ENCODE measurements around the gene IMMP2L. TPM values are rescaled to one million over a fixed set of nuclear protein-coding genes. Genes with fewer than 3 reads are reported as not detected.

Gene IMMP2L
- total RNA-seq, 1 experiment from 2014 or later = 8.8 TPM

DNA sequence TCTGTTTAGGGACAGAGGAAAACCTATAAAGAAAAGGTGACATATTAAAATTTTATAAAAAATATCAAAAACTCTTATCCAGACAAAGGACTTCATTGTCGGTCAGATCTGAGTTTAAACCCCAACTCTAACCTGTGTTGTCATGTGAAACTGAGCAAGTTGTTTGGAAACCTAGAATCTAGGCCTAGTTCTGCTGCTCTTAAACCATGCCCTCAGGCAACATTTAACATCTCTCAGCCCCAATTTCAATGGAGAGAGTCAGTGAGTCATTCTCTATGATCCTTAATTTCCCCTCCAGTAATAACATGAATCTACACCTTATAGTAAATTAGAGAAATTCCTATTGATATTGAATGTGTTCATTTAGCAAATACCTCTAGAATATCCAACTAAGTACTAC is 192.3 kb downstream of the IMMP2L start:
- no peak for TF ChIP-seq TCF7L2 (IDR thresholded peaks at IDR 0.05; ENCODE audit: low read depth, low read length)
- TF ChIP-seq, protein P1, sequence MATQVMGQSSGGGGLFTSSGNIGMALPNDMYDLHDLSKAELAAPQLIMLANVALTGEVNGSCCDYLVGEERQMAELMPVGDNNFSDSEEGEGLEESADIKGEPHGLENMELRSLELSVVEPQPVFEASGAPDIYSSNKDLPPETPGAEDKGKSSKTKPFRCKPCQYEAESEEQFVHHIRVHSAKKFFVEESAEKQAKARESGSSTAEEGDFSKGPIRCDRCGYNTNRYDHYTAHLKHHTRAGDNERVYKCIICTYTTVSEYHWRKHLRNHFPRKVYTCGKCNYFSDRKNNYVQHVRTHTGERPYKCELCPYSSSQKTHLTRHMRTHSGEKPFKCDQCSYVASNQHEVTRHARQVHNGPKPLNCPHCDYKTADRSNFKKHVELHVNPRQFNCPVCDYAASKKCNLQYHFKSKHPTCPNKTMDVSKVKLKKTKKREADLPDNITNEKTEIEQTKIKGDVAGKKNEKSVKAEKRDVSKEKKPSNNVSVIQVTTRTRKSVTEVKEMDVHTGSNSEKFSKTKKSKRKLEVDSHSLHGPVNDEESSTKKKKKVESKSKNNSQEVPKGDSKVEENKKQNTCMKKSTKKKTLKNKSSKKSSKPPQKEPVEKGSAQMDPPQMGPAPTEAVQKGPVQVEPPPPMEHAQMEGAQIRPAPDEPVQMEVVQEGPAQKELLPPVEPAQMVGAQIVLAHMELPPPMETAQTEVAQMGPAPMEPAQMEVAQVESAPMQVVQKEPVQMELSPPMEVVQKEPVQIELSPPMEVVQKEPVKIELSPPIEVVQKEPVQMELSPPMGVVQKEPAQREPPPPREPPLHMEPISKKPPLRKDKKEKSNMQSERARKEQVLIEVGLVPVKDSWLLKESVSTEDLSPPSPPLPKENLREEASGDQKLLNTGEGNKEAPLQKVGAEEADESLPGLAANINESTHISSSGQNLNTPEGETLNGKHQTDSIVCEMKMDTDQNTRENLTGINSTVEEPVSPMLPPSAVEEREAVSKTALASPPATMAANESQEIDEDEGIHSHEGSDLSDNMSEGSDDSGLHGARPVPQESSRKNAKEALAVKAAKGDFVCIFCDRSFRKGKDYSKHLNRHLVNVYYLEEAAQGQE (IDR thresholded peaks at IDR 0.05; ENCODE audit: insufficient read depth in 1 of 2, low read depth in 2 of 2, low read length in 1 of 2) = no peak
- TF ChIP-seq SIN3A (IDR thresholded peaks at IDR 0.05; ENCODE audit: borderline replicate concordance, insufficient read depth, low read depth, low read length) = no peak
- TF ChIP-seq, protein P2, sequence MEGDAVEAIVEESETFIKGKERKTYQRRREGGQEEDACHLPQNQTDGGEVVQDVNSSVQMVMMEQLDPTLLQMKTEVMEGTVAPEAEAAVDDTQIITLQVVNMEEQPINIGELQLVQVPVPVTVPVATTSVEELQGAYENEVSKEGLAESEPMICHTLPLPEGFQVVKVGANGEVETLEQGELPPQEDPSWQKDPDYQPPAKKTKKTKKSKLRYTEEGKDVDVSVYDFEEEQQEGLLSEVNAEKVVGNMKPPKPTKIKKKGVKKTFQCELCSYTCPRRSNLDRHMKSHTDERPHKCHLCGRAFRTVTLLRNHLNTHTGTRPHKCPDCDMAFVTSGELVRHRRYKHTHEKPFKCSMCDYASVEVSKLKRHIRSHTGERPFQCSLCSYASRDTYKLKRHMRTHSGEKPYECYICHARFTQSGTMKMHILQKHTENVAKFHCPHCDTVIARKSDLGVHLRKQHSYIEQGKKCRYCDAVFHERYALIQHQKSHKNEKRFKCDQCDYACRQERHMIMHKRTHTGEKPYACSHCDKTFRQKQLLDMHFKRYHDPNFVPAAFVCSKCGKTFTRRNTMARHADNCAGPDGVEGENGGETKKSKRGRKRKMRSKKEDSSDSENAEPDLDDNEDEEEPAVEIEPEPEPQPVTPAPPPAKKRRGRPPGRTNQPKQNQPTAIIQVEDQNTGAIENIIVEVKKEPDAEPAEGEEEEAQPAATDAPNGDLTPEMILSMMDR (IDR thresholded peaks at IDR 0.05) = no peak
- TF ChIP-seq POLR2AphosphoS5 (IDR thresholded peaks at IDR 0.05; ENCODE audit: low read depth, low read length) = no peak
- ATAC-seq (no peak), DNase-seq (ENCODE audit: low read depth, low spot score) (no peak)
- Histone ChIP-seq H3K27me3 (ENCODE audit: control insufficient read depth, insufficient read depth, low read length) (no peaks in the 10 kb centered on the region), H3K4me3 (ENCODE audit: low read depth in 2 of 2, low read length in 2 of 2) (no peak overlapping the region), H3K27ac (ENCODE audit: low read length) (no peak overlapping the region), H3K36me3 (ENCODE audit: control insufficient read depth, insufficient read depth, low read length) (no peaks in the 10 kb centered on the region), H3K4me1 (ENCODE audit: control insufficient read depth, insufficient read depth, low read length) (no peaks in the 10 kb centered on the region), H3K9me3 (ENCODE audit: control insufficient read depth, insufficient read depth, low read depth, low read length) (no peaks in the 10 kb centered on the region)
- in situ Hi-C loops (cut with HindIII; ENCODE audit: low pct_unique_long_range_greater_than_20kb, low sequenced_read_pairs) = no loop called here
- intact Hi-C loops (cut with micrococcal nuclease; ENCODE audit: unreplicated experiment) = no loop called here
- CTCF ChIA-PET = no interaction called here
- no TSS peak for BruUV-seq (replicated peaks)
- POLR2A ChIA-PET = no interaction called here

DNA sequence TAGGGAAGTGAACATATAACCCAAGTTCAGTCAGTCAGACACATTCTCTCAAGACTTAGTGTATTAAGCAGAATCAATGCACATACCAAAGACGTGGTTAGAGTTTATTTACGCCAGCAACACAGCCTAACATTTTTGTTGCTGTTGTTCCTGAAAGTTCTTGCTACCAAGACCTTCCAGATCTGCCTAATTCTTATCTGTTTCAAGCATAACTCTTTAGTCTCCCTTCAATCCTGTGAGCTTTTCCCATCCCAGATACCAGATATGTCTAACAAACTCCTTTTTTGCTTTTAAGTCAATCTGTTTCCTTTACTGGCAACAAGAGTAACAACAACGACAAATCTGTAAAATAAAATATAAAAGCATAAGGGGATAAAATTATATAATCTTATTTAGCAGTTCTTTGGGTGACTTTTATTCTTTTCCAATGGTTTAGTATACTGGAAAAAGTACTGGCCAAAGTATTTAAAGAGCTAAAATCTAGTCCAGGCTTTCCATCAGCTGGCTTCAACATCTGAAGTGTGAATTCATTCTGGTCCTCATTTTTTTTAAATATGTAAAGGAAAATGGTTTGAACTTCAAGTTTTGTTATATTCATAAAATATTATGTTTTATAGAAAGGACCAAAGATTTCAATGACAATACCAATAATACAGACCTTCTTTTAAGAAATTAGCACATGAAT is 193.8 kb downstream of the IMMP2L start:
- TF ChIP-seq, protein P1 (IDR thresholded peaks at IDR 0.05; ENCODE audit: insufficient read depth in 1 of 2, low read depth in 2 of 2, low read length in 1 of 2) = no peak
- TF ChIP-seq, protein P2 (IDR thresholded peaks at IDR 0.05) = no peak
- no peak for TF ChIP-seq SIN3A (IDR thresholded peaks at IDR 0.05; ENCODE audit: borderline replicate concordance, insufficient read depth, low read depth, low read length)
- TF ChIP-seq TCF7L2 (IDR thresholded peaks at IDR 0.05; ENCODE audit: low read depth, low read length) = no peak
- TF ChIP-seq POLR2AphosphoS5 (IDR thresholded peaks at IDR 0.05; ENCODE audit: low read depth, low read length) = no peak
- Histone ChIP-seq H3K4me1 (ENCODE audit: control insufficient read depth, insufficient read depth, low read length) (no peaks in the 10 kb centered on the region), H3K27ac (ENCODE audit: low read length) (no peak overlapping the region), H3K27me3 (ENCODE audit: control insufficient read depth, insufficient read depth, low read length) (no peaks in the 10 kb centered on the region), H3K9me3 (ENCODE audit: control insufficient read depth, insufficient read depth, low read depth, low read length) (no peaks in the 10 kb centered on the region), H3K36me3 (ENCODE audit: control insufficient read depth, insufficient read depth, low read length) (no peaks in the 10 kb centered on the region), H3K4me3 (ENCODE audit: low read depth in 2 of 2, low read length in 2 of 2) (no peak overlapping the region)
- no TSS peak for BruUV-seq (replicated peaks)
- intact Hi-C loops (cut with micrococcal nuclease; ENCODE audit: unreplicated experiment) (no loop called here), in situ Hi-C loops (cut with HindIII; ENCODE audit: low pct_unique_long_range_greater_than_20kb, low sequenced_read_pairs) (no loop called here)
- ATAC-seq (no peak), DNase-seq (ENCODE audit: low read depth, low spot score) (no peak)
- ChIA-PET CTCF (no interaction called here), POLR2A (no interaction called here)
